Glutamatergic neuron (in vitro differentiated cells): ENCODE data around the gene CARD8. TPM values are rescaled to one million over a fixed set of nuclear protein-coding genes. Genes with fewer than 3 reads are reported as not detected.

ENCODE experiments used
- DNase-seq: peaks from one replicate; pipeline ENCODE4 v3.0.0; 2022
- H3K27ac Mint-ChIP-seq: one replicate; pipeline ENCODE4 v1.8.0; 2020; ENCODE audit warnings: mild to moderate bottlenecking, mixed read lengths, inconsistent platforms; ENCODE audit not compliant: unreplicated experiment
- H3K27me3 Mint-ChIP-seq: one replicate; pipeline ENCODE4 v1.8.0; 2020; ENCODE audit warnings: mild to moderate bottlenecking, moderate library complexity, mixed read lengths, inconsistent platforms; ENCODE audit not compliant: unreplicated experiment
- H3K36me3 Mint-ChIP-seq: one replicate; pipeline ENCODE4 v1.8.0; 2020; ENCODE audit warnings: mild to moderate bottlenecking, mixed read lengths, inconsistent platforms; ENCODE audit not compliant: unreplicated experiment
- H3K4me1 Mint-ChIP-seq: one replicate; pipeline ENCODE4 v1.8.0; 2020; ENCODE audit warnings: mild to moderate bottlenecking, low read depth, mixed read lengths, inconsistent platforms; ENCODE audit not compliant: unreplicated experiment
- H3K4me3 Mint-ChIP-seq: one replicate; pipeline ENCODE4 v1.8.0; 2020; ENCODE audit warnings: mild to moderate bottlenecking, mixed read lengths, inconsistent platforms; ENCODE audit not compliant: unreplicated experiment
- H3K9me3 Mint-ChIP-seq: one replicate; pipeline ENCODE4 v1.8.0; 2020; ENCODE audit warnings: mild to moderate bottlenecking, moderate library complexity, mixed read lengths, inconsistent platforms; ENCODE audit not compliant: unreplicated experiment
- CTCF ChIP-seq: fragments of 200-600 bp; sonication (generic); IDR thresholded peaks from one replicate; pipeline ENCODE4 v1.5.0; 2021; ENCODE audit not compliant: partially characterized antibody, unreplicated experiment
- total RNA-seq: library from RNA; stranded (reverse); fragmentation: NEBNext Ultra II Directional; extraction: Animal tissue kit (Norgen Biotek cat#: 25700); gene quantifications from one replicate; pipeline ENCODE4 v1.2.1, GENCODE V29; 2021; ENCODE audit not compliant: unreplicated experiment

Gene CARD8
- total RNA-seq, 1 donor from 2014 or later = 41.9 TPM

- TF ChIP-seq CTCF = no peak
- H3K4me1 Mint-ChIP-seq = peaks cover 3% of the 10 kb centered on the region
- H3K36me3 Mint-ChIP-seq = peaks cover 17% of the 10 kb centered on the region
- no peak for DNase-seq
- H3K4me3 Mint-ChIP-seq = no peak overlapping the region
- H3K27ac Mint-ChIP-seq = no peak overlapping the region
- H3K27me3 Mint-ChIP-seq = peaks cover 7% of the 10 kb centered on the region
- peaks cover 4% of the 10 kb centered on the region for H3K9me3 Mint-ChIP-seq
Measured at GRCh38 chr19:48181505-48181904, 74.2 kb downstream of the CARD8 start.

GRCh38 chr19:48176226-48176625 lies 79.5 kb downstream of the CARD8 start:
- Mint-ChIP-seq H3K4me3 (no peak overlapping the region), H3K27ac (no peak overlapping the region), H3K36me3 (peaks cover 12% of the 10 kb centered on the region)

GRCh38 chr19:48175578-48175977 lies 80.1 kb downstream of the CARD8 start:
- DNase-seq = no peak
- no peak overlapping the region for H3K4me3 Mint-ChIP-seq

More at GRCh38 chr19:48176226-48176625, 79.5 kb downstream of the CARD8 start:
- Mint-ChIP-seq H3K27me3 (peaks cover 1% of the 10 kb centered on the region), H3K4me1 (no peaks in the 10 kb centered on the region), H3K9me3 (peaks cover 1% of the 10 kb centered on the region)
- no peak for DNase-seq
- TF ChIP-seq CTCF = no peak

GRCh38 chr19:48174445-48175030 lies 81.2 kb downstream of the CARD8 start:
- H3K36me3 Mint-ChIP-seq = peaks cover 8% of the 10 kb centered on the region
- no peak overlapping the region for H3K4me3 Mint-ChIP-seq

More at GRCh38 chr19:48175578-48175977, 80.1 kb downstream of the CARD8 start:
- TF ChIP-seq CTCF = no peak
- peaks cover 6% of the 10 kb centered on the region for H3K27me3 Mint-ChIP-seq
- peaks cover 3% of the 10 kb centered on the region for H3K4me1 Mint-ChIP-seq
- peaks cover 1% of the 10 kb centered on the region for H3K9me3 Mint-ChIP-seq
- H3K36me3 Mint-ChIP-seq = peaks cover 10% of the 10 kb centered on the region
- no peak overlapping the region for H3K27ac Mint-ChIP-seq

More at GRCh38 chr19:48174445-48175030, 81.2 kb downstream of the CARD8 start:
- peaks cover 1% of the 10 kb centered on the region for H3K9me3 Mint-ChIP-seq
- no peak overlapping the region for H3K27ac Mint-ChIP-seq
- H3K27me3 Mint-ChIP-seq = peaks cover 7% of the 10 kb centered on the region
- DNase-seq = no peak
- TF ChIP-seq CTCF = no peak
- peaks cover 3% of the 10 kb centered on the region for H3K4me1 Mint-ChIP-seq
